Neural progenitor cell (in vitro differentiated cells): ENCODE results near the gene ORM1. TPM values are rescaled to one million over a fixed set of nuclear protein-coding genes. Genes with fewer than 3 reads are reported as not detected.

Experiments used
- DNase-seq: peaks from one replicate; pipeline ENCODE4 v3.0.0-alpha.2; 2016; ENCODE audit warnings: low spot score
- H2AFZ ChIP-seq: fragments of 200-600 bp; sonication (generic); replicated peaks from 2 replicates; pipeline ENCODE4 v1.6.1; 2016; ENCODE audit warnings: antibody characterized with exemption
- H3F3A ChIP-seq: fragments of 200-600 bp; sonication (generic); 2 replicates; pipeline ENCODE4 v1.6.1; 2016; ENCODE audit warnings: antibody characterized with exemption, low read depth
- H3K27ac ChIP-seq: fragments of 200-600 bp; sonication (generic); 2 replicates; pipeline ENCODE4 v1.5.1; 2016; ENCODE audit warnings: mild to moderate bottlenecking
- H3K27me3 ChIP-seq: fragments of 200-600 bp; sonication (generic); 2 replicates; pipeline ENCODE4 v1.6.1; 2016; ENCODE audit warnings: mild to moderate bottlenecking, moderate library complexity
- H3K36me3 ChIP-seq: fragments of 200-600 bp; sonication (generic); 2 replicates; pipeline ENCODE4 v1.5.1; 2016
- H3K4me1 ChIP-seq: fragments of 200-600 bp; sonication (generic); 2 replicates; pipeline ENCODE4 v1.6.1; 2016; ENCODE audit warnings: mixed run types
- H3K4me2 ChIP-seq: fragments of 200-600 bp; sonication (generic); 2 replicates; pipeline ENCODE4 v1.6.1; 2016
- H3K4me3 ChIP-seq: fragments of 200-600 bp; sonication (generic); 2 replicates; pipeline ENCODE4 v1.5.1; 2016
- H3K79me2 ChIP-seq: fragments of 200-600 bp; sonication (generic); 2 replicates; pipeline ENCODE4 v1.6.1; 2016; ENCODE audit warnings: low read depth
- H3K9ac ChIP-seq: fragments of 200-600 bp; sonication (generic); 2 replicates; pipeline ENCODE4 v1.6.1; 2016
- H3K9me3 ChIP-seq: fragments of 200-600 bp; sonication (generic); 2 replicates; pipeline ENCODE4 v1.5.1; 2016; ENCODE audit warnings: low read depth
- H4K20me1 ChIP-seq: fragments of 200-600 bp; sonication (generic); 2 replicates; pipeline ENCODE4 v1.6.1; 2016; ENCODE audit warnings: low read depth
- H3K27ac Mint-ChIP-seq: 3 replicates; pipeline ENCODE4 v1.8.0; 2021; ENCODE audit warnings: mixed read lengths
- H3K27me3 Mint-ChIP-seq: 2 replicates; pipeline ENCODE4 v1.8.0; 2022; ENCODE audit warnings: low read depth, mild to moderate bottlenecking, inconsistent platforms, moderate library complexity, mixed read lengths; ENCODE audit not compliant: insufficient read depth
- H3K36me3 Mint-ChIP-seq: 3 replicates; pipeline ENCODE4 v1.8.0; 2021; ENCODE audit warnings: mixed read lengths
- H3K4me1 Mint-ChIP-seq: 3 replicates; pipeline ENCODE4 v1.8.0; 2021; ENCODE audit warnings: mixed read lengths
- H3K4me3 Mint-ChIP-seq: 3 replicates; pipeline ENCODE4 v1.8.0; 2021; ENCODE audit warnings: mild to moderate bottlenecking, moderate library complexity, mixed read lengths
- H3K9me3 Mint-ChIP-seq: 3 replicates; pipeline ENCODE4 v1.8.0; 2020; ENCODE audit warnings: mixed read lengths
- CTCF ChIP-seq: fragments of 200-600 bp; sonication (generic); IDR thresholded peaks from 2 replicates; pipeline ENCODE4 v1.5.1; 2017; ENCODE audit warnings: antibody characterized with exemption, mild to moderate bottlenecking
- EZH2 ChIP-seq: fragments of 200-600 bp; sonication (generic); IDR thresholded peaks from 2 replicates; pipeline ENCODE4 v1.6.1; 2017; ENCODE audit warnings: antibody characterized with exemption, mild to moderate bottlenecking, moderate library complexity
- EZH2phosphoT487 ChIP-seq: fragments of 200-600 bp; sonication (generic); IDR thresholded peaks from 2 replicates; pipeline ENCODE4 v1.6.1; 2017; ENCODE audit warnings: antibody characterized with exemption
- total RNA-seq: library from RNA; depleted of rRNA; stranded (reverse); fragments of >200 nt; gene quantifications from 2 replicates; pipeline ENCODE4 v1.2.3, GENCODE V29; 2015; ENCODE audit warnings: low replicate concordance

ORM1 gene
- total RNA-seq, 1 donor from 2014 or later: not detected

- Histone ChIP-seq H4K20me1 (no peaks in the 10 kb centered on the region), H2AFZ (no peak overlapping the region), H3K27me3 (no peaks in the 10 kb centered on the region), H3K36me3 (peaks cover 11% of the 10 kb centered on the region), H3K27ac (no peak overlapping the region), H3K4me3 (no peak overlapping the region), H3K4me2 (no peak overlapping the region), H3K9ac (no peak overlapping the region), H3K4me1 (no peaks in the 10 kb centered on the region), H3F3A (no peaks in the 10 kb centered on the region), H3K9me3 (no peaks in the 10 kb centered on the region), H3K79me2 (no peaks in the 10 kb centered on the region)
- no peak for DNase-seq
- Mint-ChIP-seq H3K4me3 (no peak overlapping the region), H3K9me3 (peaks cover 7% of the 10 kb centered on the region), H3K27ac (no peak overlapping the region), H3K36me3 (peaks cover 25% of the 10 kb centered on the region), H3K4me1 (no peaks in the 10 kb centered on the region), H3K27me3 (peaks cover 2% of the 10 kb centered on the region)
- no peak for TF ChIP-seq EZH2phosphoT487
- TF ChIP-seq CTCF: no peak
Observed at GRCh38 chr9:114300153-114300845, 22.6 kb upstream of the ORM1 start.

GRCh38 chr9:114300846-114301797, 21.8 kb upstream of the ORM1 start:
- Mint-ChIP-seq H3K4me1 (peaks cover 4% of the 10 kb centered on the region), H3K27ac (no peak overlapping the region), H3K9me3 (peaks cover under 1% of the 10 kb centered on the region), H3K4me3 (no peak overlapping the region), H3K27me3 (peaks cover 2% of the 10 kb centered on the region), H3K36me3 (peaks cover 18% of the 10 kb centered on the region)
- Histone ChIP-seq H3K4me1 (no peaks in the 10 kb centered on the region), H3K9me3 (no peaks in the 10 kb centered on the region), H3K27ac (no peak overlapping the region), H3K79me2 (no peaks in the 10 kb centered on the region), H3K27me3 (no peaks in the 10 kb centered on the region), H3F3A (no peaks in the 10 kb centered on the region), H3K9ac (no peak overlapping the region), H4K20me1 (no peaks in the 10 kb centered on the region), H3K4me3 (no peak overlapping the region), H3K36me3 (peaks cover 9% of the 10 kb centered on the region), H2AFZ (no peak overlapping the region), H3K4me2 (no peak overlapping the region)
- TF ChIP-seq EZH2phosphoT487 (no peak), EZH2 (no peak), CTCF (no peak)
- no peak for DNase-seq

GRCh38 chr9:114301798-114302565, 20.9 kb upstream of the ORM1 start:
- Histone ChIP-seq H4K20me1 (no peaks in the 10 kb centered on the region), H3K4me1 (no peaks in the 10 kb centered on the region), H3K9ac (no peak overlapping the region), H3K36me3 (peaks cover 8% of the 10 kb centered on the region), H3K4me3 (no peak overlapping the region), H3K27me3 (no peaks in the 10 kb centered on the region), H3K4me2 (no peak overlapping the region), H3K27ac (no peak overlapping the region), H3K79me2 (no peaks in the 10 kb centered on the region), H3K9me3 (no peaks in the 10 kb centered on the region), H2AFZ (no peak overlapping the region), H3F3A (no peaks in the 10 kb centered on the region)
- no peak overlapping the region for H3K4me3 Mint-ChIP-seq
- peaks cover 13% of the 10 kb centered on the region for H3K36me3 Mint-ChIP-seq
- no peak for DNase-seq
- H3K4me1 Mint-ChIP-seq: peaks cover 4% of the 10 kb centered on the region
- peaks cover 2% of the 10 kb centered on the region for H3K27me3 Mint-ChIP-seq
- no peaks in the 10 kb centered on the region for H3K9me3 Mint-ChIP-seq
- no peak overlapping the region for H3K27ac Mint-ChIP-seq
- TF ChIP-seq EZH2 (no peak), CTCF (no peak), EZH2phosphoT487 (no peak)
